Measurements from ENCODE around the gene SRMS. TPM values are rescaled to one million over a fixed set of nuclear protein-coding genes. Genes with fewer than 3 reads are reported as not detected.

SRMS gene
- total RNA-seq, 4 donors from 2014 or later: not detected

DNA sequence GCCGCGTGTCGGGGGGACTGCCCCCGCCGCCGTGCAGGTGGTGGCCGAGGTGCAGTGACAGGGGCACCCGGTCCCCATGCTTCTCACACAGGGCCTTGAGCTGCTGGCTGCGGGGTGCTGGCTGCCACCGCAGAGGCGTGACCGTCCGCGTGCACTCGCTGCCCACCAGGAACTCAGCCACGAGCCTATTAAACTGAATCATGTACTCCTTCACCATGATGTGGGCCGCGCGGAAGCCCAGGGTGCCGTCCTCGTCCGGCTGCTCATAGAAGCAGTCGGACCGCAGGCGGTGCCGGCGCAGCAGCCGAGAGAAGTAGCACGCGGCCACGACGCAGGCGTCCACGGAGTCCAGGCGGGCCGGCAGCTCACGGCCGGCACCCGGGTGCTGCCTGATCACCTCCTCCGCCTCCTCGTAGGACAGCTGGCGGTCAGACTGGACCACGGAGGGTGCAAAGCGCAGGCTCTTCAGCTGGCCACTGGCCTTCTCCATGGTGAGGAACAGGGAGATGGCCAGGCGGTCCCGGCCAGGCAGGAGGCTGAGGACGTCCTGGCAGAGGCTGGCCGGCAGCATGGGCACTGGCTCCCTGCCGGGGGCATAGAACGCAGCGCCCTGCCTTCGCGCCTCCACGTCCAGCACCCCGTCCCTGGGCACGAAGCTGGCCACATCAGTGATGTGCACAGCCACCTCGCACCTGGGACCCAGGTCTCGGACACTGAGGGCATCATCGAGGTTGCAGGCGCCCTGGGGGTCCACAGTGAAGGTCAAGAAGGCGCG is 16.7 kb upstream of the SRMS start:
- no peaks in the 10 kb centered on the region for H3K4me1 ChIP-seq
- H3K4me3 ChIP-seq: no peak overlapping the region
- no peak for TF ChIP-seq CTCF (IDR thresholded peaks at IDR 0.05)
- no peaks in the 10 kb centered on the region for H3K9me3 ChIP-seq
- H3K27ac ChIP-seq: no peak overlapping the region
- DNase-seq: no peak
- intact Hi-C loops (cut with DNase I; ENCODE audit: low total_unique reads): no loop called here
- H3K27me3 ChIP-seq: no peaks in the 10 kb centered on the region
- no peaks in the 10 kb centered on the region for H3K36me3 ChIP-seq

DNA sequence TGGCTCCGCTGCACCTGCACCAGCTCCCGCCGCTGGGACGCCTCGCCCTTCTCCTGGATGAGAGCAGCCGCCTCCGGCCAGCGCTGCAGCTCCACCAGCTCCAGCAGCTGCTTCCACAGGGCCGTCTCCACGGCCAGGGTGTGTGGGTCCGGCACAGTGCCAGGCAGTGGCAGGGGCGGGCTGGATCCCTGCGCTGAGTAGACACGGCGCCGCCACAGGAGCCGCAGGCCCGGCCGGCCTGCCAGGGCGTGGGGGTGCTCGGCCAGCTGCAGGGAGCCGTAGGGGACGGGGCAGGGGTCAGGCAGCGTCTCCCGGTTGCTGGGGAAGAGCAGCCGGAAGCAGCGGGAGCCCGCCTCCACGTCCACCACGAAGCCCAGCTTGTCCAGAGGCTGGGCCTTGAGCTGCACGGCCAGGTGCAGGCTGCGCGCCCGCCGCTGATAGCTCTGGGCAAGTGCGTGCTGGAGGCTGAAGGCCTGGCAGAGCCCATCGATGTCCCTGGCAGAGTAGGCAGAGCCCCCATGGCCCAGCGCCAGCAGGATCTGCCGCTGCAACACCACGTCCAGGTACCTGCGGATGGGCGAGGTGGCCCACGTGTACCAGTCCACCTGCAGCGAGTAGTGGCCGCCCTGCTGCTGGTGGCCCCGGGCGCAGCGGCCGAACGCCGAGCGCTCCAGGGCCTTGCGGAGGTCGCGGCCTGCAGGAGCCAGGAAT is 15.8 kb upstream of the SRMS start:
- no peak overlapping the region for H3K4me3 ChIP-seq
- no peaks in the 10 kb centered on the region for H3K9me3 ChIP-seq
- H3K27ac ChIP-seq: no peak overlapping the region
- DNase-seq: no peak
- H3K36me3 ChIP-seq: no peaks in the 10 kb centered on the region
- no peaks in the 10 kb centered on the region for H3K4me1 ChIP-seq
- TF ChIP-seq POLR2A (IDR thresholded peaks at IDR 0.05) (no peak), CTCF (IDR thresholded peaks at IDR 0.05) (no peak)
- intact Hi-C loops (cut with DNase I; ENCODE audit: low total_unique reads): no loop called here
- no peaks in the 10 kb centered on the region for H3K27me3 ChIP-seq

DNA sequence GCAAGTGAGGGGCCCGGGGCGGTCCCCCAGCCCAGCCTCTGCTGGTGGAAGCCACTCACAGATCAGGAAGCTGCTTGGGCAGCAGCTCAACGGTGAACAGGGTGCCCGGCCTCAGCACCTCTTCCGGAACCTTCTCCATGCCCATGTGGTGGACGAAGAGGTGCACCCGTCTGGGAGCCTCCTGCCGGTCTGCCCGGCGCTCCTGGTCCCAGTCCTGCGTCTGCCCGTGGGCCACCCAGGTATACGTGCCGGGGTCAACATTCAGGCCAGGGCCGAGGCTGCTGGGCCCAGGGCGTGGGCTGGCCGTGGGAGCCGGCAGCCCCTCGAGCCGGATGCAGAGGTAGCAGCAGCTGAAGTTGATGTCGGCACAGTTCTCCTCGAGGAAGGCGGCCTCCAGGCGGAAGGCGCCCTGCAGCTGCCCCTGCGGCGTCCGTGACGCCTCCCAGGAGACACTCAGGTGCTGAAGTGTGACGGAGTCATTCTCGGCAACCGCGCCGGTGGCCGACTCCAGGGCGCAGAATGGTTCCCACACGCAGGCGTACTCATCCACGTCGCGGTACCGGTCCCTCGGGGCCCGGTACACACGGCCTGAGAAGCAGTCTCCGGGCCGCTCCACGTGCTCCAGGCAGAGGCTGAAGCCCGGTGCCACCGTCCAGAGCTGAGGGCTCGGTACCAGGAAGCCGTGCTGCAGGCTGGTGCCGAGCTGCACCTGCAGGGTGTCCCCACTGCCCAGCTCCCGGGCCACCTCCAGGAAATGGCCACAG is 15.1 kb upstream of the SRMS start:
- Histone ChIP-seq H3K4me1 (no peaks in the 10 kb centered on the region), H3K4me3 (no peak overlapping the region), H3K9me3 (no peaks in the 10 kb centered on the region), H3K27me3 (no peaks in the 10 kb centered on the region), H3K36me3 (no peaks in the 10 kb centered on the region), H3K27ac (no peak overlapping the region)
- TF ChIP-seq CTCF (IDR thresholded peaks at IDR 0.05) (no peak), POLR2A (IDR thresholded peaks at IDR 0.05) (no peak)
- DNase-seq: no peak
- intact Hi-C loops (cut with DNase I; ENCODE audit: low total_unique reads): no loop called here

DNA sequence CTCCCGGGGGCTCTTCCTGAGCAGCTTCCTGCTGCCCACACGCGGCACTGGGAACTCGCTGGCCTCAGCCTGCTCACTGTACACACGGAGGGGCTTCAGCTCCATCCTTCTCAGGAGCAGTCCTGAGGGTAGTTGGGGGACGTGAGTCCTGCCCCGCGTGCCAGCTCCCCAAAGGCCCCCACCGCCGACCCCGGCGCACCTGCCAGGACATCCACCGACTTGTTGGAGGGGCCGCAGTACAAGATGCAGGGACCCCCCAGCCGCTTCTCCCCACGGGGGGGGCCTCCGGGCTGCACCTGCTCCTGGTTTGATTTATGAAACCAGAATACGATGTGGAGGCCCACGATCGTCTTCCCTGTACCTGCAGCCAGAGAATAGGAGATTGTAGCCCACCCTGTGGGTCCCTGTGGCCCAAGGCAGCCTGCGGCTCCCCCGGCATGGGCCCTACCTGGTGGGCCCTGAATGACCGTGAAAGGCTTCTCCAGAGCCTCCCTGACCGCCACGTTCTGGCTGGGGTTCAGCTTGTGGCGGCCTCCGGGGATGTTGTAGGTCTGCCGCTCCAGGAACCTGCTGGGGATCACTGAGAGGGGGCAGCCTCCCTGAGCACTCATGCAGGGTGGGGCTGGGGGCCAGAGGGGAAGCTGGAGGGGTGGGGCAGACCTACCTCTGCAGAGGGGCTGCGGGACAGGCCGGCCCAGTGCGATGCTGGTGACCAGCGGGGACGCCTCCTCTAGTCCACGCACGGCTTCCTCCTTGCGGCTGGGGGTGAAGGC is 14.3 kb upstream of the SRMS start:
- Histone ChIP-seq H3K9me3 (no peaks in the 10 kb centered on the region), H3K4me1 (no peaks in the 10 kb centered on the region), H3K27me3 (no peaks in the 10 kb centered on the region), H3K36me3 (no peaks in the 10 kb centered on the region), H3K4me3 (no peak overlapping the region), H3K27ac (no peak overlapping the region)
- intact Hi-C loops (cut with DNase I; ENCODE audit: low total_unique reads): no loop called here
- TF ChIP-seq CTCF (IDR thresholded peaks at IDR 0.05): no peak
- TF ChIP-seq POLR2A (IDR thresholded peaks at IDR 0.05): no peak
- DNase-seq: no peak
